Body of pancreas (tissue), 4 donors: ENCODE data around the gene BLID. TPM values are rescaled to one million over a fixed set of nuclear protein-coding genes. Genes with fewer than 3 reads are reported as not detected.
A peak's percentile ranks its signal among the peaks of the same experiment; 100 is the strongest.

ENCODE experiments used
- ATAC-seq: fragments of 150-250 bp; one replicate; pipeline ENCODE4 v1.9.1; 2016
- DNase-seq, 4 donors: peaks; one replicate each; pipeline ENCODE4 v3.0.0-alpha.2; 2019
- H3K27ac ChIP-seq, 4 donors: fragments of 200-600 bp; sonication (generic); 1 replicate in 3 of 4; 2 replicates in 1 of 4; pipeline versions ENCODE4 v1.5.1 to v1.6.1; 2016 to 2019; ENCODE audit warnings: mild to moderate bottlenecking in 1 of 4, mixed read lengths in 1 of 4, moderate library complexity in 1 of 4
- H3K27me3 ChIP-seq, 2 donors: fragments of 200-600 bp; sonication (generic); one replicate each; pipeline ENCODE4 v1.6.0; 2016; ENCODE audit warnings: mild to moderate bottlenecking in 1 of 2
- H3K36me3 ChIP-seq, 2 donors: fragments of 200-600 bp; sonication (generic); replicated peaks in 1 of 2; 2 replicates each; pipeline ENCODE4 v1.5.1; 2016; ENCODE audit warnings: low read depth in 2 of 2; ENCODE audit not compliant: insufficient read depth in 1 of 2
- H3K4me1 ChIP-seq: fragments of 200-600 bp; sonication (generic); one replicate; pipeline ENCODE4 v1.6.0; 2016
- H3K4me3 ChIP-seq, 2 donors: fragments of 200-600 bp; sonication (generic); 1 replicate in 1 of 2; 2 replicates in 1 of 2; pipeline ENCODE4 v1.5.1; 2016 to 2019
- H3K9me3 ChIP-seq, 3 donors: fragments of 200-600 bp; sonication (generic); 1 replicate in 2 of 3; 2 replicates in 1 of 3; pipeline ENCODE4 v1.5.1; 2016
- POLR2A ChIP-seq, 3 donors: fragments of 450-650 bp; IDR thresholded peaks; one replicate each; pipeline ENCODE4 v1.6.1; 2016; ENCODE audit warnings: antibody characterized with exemption in 3 of 3, mild to moderate bottlenecking in 2 of 3
- WGBS, 2 donors: methylation state at CpG; one replicate each; pipeline ENCODE4 v1.1.5; 2017; 5-methylcytosine and 5-hydroxymethylcytosine counted together
- intact Hi-C: fragments of 100-400 bp; cut with DNase I; formaldehyde crosslinking; loops from one replicate; pipeline ENCODE4 v1.15.1; 2023
- microRNA counts, 2 donors: library from miRNA; unstranded; fragments of <30 nt; microRNA quantifications; one replicate each; lab custom pipeline; 2017
- microRNA-seq, 2 donors: library from miRNA; unstranded; fragments of <30 nt; microRNA quantifications; one replicate each; pipeline ENCODE4, GENCODE V29; 2016; ENCODE audit warnings: borderline number of aligned reads in 2 of 2, borderline replicate concordance in 2 of 2
- small RNA-seq: library from RNA; depleted of rRNA; stranded (forward); fragments of <200 nt; gene quantifications from one replicate; pipeline ENCODE3, GENCODE V24; 2016
- total RNA-seq, 2 donors: library from RNA; depleted of rRNA; stranded (reverse); fragments of >200 nt; gene quantifications; one replicate each; pipeline ENCODE4 v1.1.0, GENCODE V29; 2016
- TF ChIP-seq, protein P1 (sequence below), 7 experiments: fragments of 450-650 bp in 4 of 7; fragments of 200-600 bp in 3 of 7; sonication (generic) in 3 of 7; IDR thresholded peaks; one replicate each; pipeline ENCODE4 v1.5.1; 2016 to 2019; ENCODE audit warnings: antibody characterized with exemption in 7 of 7

Gene BLID
- total RNA-seq, 2 donors from 2014 or later = not detected

GRCh38 chr11:122068141-122068540 lies 47.9 kb downstream of the BLID start:
- no peak overlapping the region for H3K4me3 ChIP-seq
- no peak overlapping the region for H3K27ac ChIP-seq
- no peaks in the 10 kb centered on the region for H3K36me3 ChIP-seq
- H3K4me1 ChIP-seq = no peaks in the 10 kb centered on the region
- H3K9me3 ChIP-seq = no peaks in the 10 kb centered on the region
- no peaks in the 10 kb centered on the region for H3K27me3 ChIP-seq
- DNase-seq (no peak), ATAC-seq (no peak)
- 26 to 27% methylated on average over 5 of the region's 5 CpGs for WGBS, 2 donors
- intact Hi-C loops = no loop called here
- no peak for TF ChIP-seq POLR2A (IDR thresholded peaks at IDR 0.05)
- TF ChIP-seq, protein P1, sequence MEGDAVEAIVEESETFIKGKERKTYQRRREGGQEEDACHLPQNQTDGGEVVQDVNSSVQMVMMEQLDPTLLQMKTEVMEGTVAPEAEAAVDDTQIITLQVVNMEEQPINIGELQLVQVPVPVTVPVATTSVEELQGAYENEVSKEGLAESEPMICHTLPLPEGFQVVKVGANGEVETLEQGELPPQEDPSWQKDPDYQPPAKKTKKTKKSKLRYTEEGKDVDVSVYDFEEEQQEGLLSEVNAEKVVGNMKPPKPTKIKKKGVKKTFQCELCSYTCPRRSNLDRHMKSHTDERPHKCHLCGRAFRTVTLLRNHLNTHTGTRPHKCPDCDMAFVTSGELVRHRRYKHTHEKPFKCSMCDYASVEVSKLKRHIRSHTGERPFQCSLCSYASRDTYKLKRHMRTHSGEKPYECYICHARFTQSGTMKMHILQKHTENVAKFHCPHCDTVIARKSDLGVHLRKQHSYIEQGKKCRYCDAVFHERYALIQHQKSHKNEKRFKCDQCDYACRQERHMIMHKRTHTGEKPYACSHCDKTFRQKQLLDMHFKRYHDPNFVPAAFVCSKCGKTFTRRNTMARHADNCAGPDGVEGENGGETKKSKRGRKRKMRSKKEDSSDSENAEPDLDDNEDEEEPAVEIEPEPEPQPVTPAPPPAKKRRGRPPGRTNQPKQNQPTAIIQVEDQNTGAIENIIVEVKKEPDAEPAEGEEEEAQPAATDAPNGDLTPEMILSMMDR (IDR thresholded peaks at IDR 0.05) = no peak

MicroRNAs encoded within 50 kb of the gene (microRNA counts, 767-probe panel; counts per million panel counts)
- microRNA hsa-let-7a-5p (lab: Ali Mortazavi, UCI) (10,868 to 16,463 counts per million in 2 donors), microRNA hsa-miR-100-5p (lab: Ali Mortazavi, UCI) (4,109 to 9,108 counts per million in 2 donors), microRNA hsa-miR-125b-5p (lab: Ali Mortazavi, UCI) (8,644 to 13,890 counts per million in 2 donors)

Small RNA genes within 50 kb of the gene (microRNA-seq; reads per million reads assigned to microRNA genes)
- 1,619 to 6,098 reads per million in 2 donors for gene MIR100
- 153 to 186 reads per million in 2 donors for gene MIR125B1
- 851 to 899 reads per million in 2 donors for gene MIRLET7A2

Small RNA genes within 50 kb of the gene (small RNA-seq; reads per million reads assigned to genes)
- gene MIR100 (221 reads per million, percentile 97 among the genes with 10 or more reads in this experiment), gene MIR125B1 (35.1 reads per million, percentile 95 among the genes with 10 or more reads in this experiment), gene MIRLET7A2 (3.9 reads per million, percentile 84 among the genes with 10 or more reads in this experiment)
